Measurements from ENCODE around the gene HLA-G. TPM values are rescaled to one million over a fixed set of nuclear protein-coding genes. Genes with fewer than 3 reads are reported as not detected.

Gene HLA-G
- total RNA-seq, 2 donors from 2014 or later: 1.8 TPM; not detected in 1

- H3K36me3 ChIP-seq: no peaks in the 10 kb centered on the region
- no peak overlapping the region for H3K4me3 ChIP-seq
- intact Hi-C loops (cut with DNase I): no loop called here
- H3K27me3 ChIP-seq (replicated peaks; ENCODE audit: insufficient read depth): no peaks in the 10 kb centered on the region
- H3K9me3 ChIP-seq: no peaks in the 10 kb centered on the region
- TF ChIP-seq POLR2AphosphoS5 (IDR thresholded peaks at IDR 0.05) (no peak), POLR2A (IDR thresholded peaks at IDR 0.05) (no peak), CTCF (IDR thresholded peaks at IDR 0.05) (no peak)
- 62% methylated on average over 7 of the region's 7 CpGs for WGBS
- DNase-seq (ENCODE audit: low spot score): no peak
- no peak overlapping the region for H3K27ac ChIP-seq
- H3K4me1 ChIP-seq (replicated peaks): no peaks in the 10 kb centered on the region
Measured at GRCh38 chr6:29813809-29814208, 13.8 kb upstream of the HLA-G start.

- TF ChIP-seq POLR2A (IDR thresholded peaks at IDR 0.05) (no peak), CTCF (IDR thresholded peaks at IDR 0.05) (no peak)
- H3K36me3 ChIP-seq: no peaks in the 10 kb centered on the region
- H3K27ac ChIP-seq: no peak overlapping the region
- H3K27me3 ChIP-seq (replicated peaks; ENCODE audit: insufficient read depth): no peaks in the 10 kb centered on the region
- no peak for DNase-seq (ENCODE audit: low spot score)
- intact Hi-C loops (cut with DNase I): no loop called here
- no peaks in the 10 kb centered on the region for H3K9me3 ChIP-seq
- no peaks in the 10 kb centered on the region for H3K4me1 ChIP-seq (replicated peaks)
- WGBS: 65% methylated on average over 9 of the region's 9 CpGs
- H3K4me3 ChIP-seq: no peak overlapping the region
Measured at GRCh38 chr6:29814379-29815117, 13.1 kb upstream of the HLA-G start.

DNA sequence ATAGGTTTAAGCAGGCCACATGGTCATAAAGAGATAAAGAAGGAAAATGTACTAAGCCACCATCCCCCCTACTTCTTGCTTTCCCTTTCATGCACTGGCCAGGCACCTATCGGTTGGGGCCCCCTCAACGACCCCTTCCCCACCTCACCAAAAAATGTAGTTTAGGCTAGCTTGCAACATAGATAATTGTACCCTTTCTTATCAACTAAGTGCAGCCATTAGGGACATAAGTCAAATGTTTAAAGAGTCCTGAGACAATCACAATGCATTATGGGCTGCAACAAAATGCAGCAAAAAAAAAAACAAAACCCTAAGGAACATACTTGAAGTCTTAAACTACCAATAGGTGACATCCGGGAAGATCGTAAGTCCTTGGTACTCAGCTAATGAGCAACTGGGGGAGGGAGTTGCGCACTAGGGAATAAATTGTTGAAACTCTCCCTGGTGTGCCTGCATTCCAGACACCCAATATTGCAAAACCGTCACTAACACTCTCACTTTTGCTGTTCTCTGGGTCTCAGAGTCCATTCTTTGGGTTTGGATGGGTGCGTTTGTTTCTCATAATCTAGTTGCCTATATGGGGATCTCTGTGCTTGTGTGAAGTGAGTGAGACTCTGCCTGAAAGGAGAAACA lies 12.4 kb upstream of the HLA-G start:
- Histone ChIP-seq H3K9me3 (no peaks in the 10 kb centered on the region), H3K36me3 (no peaks in the 10 kb centered on the region), H3K4me1 (replicated peaks) (no peaks in the 10 kb centered on the region), H3K27ac (no peak overlapping the region), H3K4me3 (no peak overlapping the region), H3K27me3 (replicated peaks; ENCODE audit: insufficient read depth) (no peaks in the 10 kb centered on the region)
- intact Hi-C loops (cut with DNase I): no loop called here
- no peak for DNase-seq (ENCODE audit: low spot score)
- 56% methylated on average over 7 of the region's 7 CpGs for WGBS
- TF ChIP-seq CTCF (IDR thresholded peaks at IDR 0.05) (no peak), POLR2AphosphoS5 (IDR thresholded peaks at IDR 0.05) (no peak), POLR2A (IDR thresholded peaks at IDR 0.05) (no peak)

DNA sequence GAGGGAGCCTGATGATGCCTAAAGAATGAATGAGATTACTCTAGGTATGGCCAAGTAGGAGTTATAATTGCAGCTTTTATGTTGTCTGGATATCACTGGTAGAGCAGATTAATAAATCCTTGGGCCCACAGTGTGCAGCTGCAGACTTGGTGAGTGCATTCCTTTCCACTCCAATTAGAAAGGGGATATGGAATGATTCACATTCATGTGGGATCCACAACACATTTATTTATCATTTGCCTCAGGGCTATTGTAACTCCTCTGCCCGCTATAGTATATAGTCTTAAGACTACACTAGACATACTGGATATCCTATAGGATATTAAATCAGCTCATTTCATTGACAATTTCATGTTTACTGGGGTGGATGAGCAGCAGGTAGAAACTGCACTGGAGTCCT lies 11.6 kb upstream of the HLA-G start:
- no peaks in the 10 kb centered on the region for H3K4me1 ChIP-seq (replicated peaks)
- H3K36me3 ChIP-seq: no peaks in the 10 kb centered on the region
- TF ChIP-seq CTCF (IDR thresholded peaks at IDR 0.05) (no peak), POLR2A (IDR thresholded peaks at IDR 0.05) (no peak), POLR2AphosphoS5 (IDR thresholded peaks at IDR 0.05) (no peak)
- no peaks in the 10 kb centered on the region for H3K27me3 ChIP-seq (replicated peaks; ENCODE audit: insufficient read depth)
- H3K4me3 ChIP-seq: no peak overlapping the region
- intact Hi-C loops (cut with DNase I): no loop called here
- DNase-seq (ENCODE audit: low spot score): no peak
- no peaks in the 10 kb centered on the region for H3K9me3 ChIP-seq
- no peak overlapping the region for H3K27ac ChIP-seq
- WGBS: 44% methylated on average over 1 of the region's 1 CpG

GRCh38 chr6:29818892-29819291 lies 8.7 kb upstream of the HLA-G start:
- H3K9me3 ChIP-seq: no peaks in the 10 kb centered on the region
- TF ChIP-seq POLR2A (IDR thresholded peaks at IDR 0.05) (no peak), CTCF (IDR thresholded peaks at IDR 0.05) (no peak), POLR2AphosphoS5 (IDR thresholded peaks at IDR 0.05) (no peak)
- DNase-seq (ENCODE audit: low spot score): no peak
- H3K36me3 ChIP-seq: no peaks in the 10 kb centered on the region
- H3K27me3 ChIP-seq (replicated peaks; ENCODE audit: insufficient read depth): no peaks in the 10 kb centered on the region
- H3K4me3 ChIP-seq: no peak overlapping the region
- no peaks in the 10 kb centered on the region for H3K4me1 ChIP-seq (replicated peaks)
- 59% methylated on average over 4 of the region's 4 CpGs for WGBS
- intact Hi-C loops (cut with DNase I): no loop called here
- no peak overlapping the region for H3K27ac ChIP-seq

Data from prostate gland (tissue), 2 donors.